ENCODE results near the gene TRERF1.

TRERF1 gene, protein sequence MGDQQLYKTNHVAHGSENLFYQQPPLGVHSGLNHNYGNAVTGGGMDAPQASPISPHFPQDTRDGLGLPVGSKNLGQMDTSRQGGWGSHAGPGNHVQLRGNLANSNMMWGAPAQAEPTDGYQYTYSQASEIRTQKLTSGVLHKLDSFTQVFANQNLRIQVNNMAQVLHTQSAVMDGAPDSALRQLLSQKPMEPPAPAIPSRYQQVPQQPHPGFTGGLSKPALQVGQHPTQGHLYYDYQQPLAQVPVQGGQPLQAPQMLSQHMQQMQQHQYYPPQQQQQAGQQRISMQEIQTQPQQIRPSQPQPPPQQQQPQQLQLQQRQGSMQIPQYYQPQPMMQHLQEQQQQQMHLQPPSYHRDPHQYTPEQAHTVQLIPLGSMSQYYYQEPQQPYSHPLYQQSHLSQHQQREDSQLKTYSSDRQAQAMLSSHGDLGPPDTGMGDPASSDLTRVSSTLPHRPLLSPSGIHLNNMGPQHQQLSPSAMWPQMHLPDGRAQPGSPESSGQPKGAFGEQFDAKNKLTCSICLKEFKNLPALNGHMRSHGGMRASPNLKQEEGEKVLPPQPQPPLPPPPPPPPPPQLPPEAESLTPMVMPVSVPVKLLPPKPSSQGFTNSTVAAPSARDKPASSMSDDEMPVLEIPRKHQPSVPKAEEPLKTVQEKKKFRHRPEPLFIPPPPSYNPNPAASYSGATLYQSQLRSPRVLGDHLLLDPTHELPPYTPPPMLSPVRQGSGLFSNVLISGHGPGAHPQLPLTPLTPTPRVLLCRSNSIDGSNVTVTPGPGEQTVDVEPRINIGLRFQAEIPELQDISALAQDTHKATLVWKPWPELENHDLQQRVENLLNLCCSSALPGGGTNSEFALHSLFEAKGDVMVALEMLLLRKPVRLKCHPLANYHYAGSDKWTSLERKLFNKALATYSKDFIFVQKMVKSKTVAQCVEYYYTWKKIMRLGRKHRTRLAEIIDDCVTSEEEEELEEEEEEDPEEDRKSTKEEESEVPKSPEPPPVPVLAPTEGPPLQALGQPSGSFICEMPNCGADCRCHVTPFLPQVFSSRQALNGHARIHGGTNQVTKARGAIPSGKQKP (N-terminal part only)

GRCh38 chr6:42451333-42452170 is at the start of gene TRERF1:
TRERF1 (minus strand) TSS chr6:42451926; CDS start chr6:42269590, 182,336 bp downstream.
- Histone ChIP-seq H3K4me3 (ENCODE audit: insufficient read depth, low read length, poor library complexity, severe bottlenecking) (peak within 1 kb of the TSS; percentile 67), H3K9ac (ENCODE audit: low read length) (peak within 1 kb of the TSS; percentile 78), H3K9me3 (ENCODE audit: insufficient read depth, low read length) (no peaks in the 10 kb centered on the region), H3K9me2 (replicated peaks; ENCODE audit: insufficient read depth, low read length) (no peaks in the 10 kb centered on the region), H4K20me1 (ENCODE audit: low read depth, low read length) (no peaks in the 10 kb centered on the region), H3F3A (ENCODE audit: insufficient read depth) (peaks cover 18% of the 10 kb centered on the region; the same call in 1 of the 2 replicates), H3K27me3 (ENCODE audit: low read length) (no peaks in the 10 kb centered on the region), H3K27ac (ENCODE audit: low read depth, low read length) (peak within 1 kb of the TSS; percentile 44), H3K79me2 (ENCODE audit: insufficient read depth, low read length) (no peaks in the 10 kb centered on the region), H3K4me2 (ENCODE audit: low read depth, low read length, poor library complexity, severe bottlenecking) (peak within 1 kb of the TSS; percentile 94), H2AFZ (ENCODE audit: low read depth, low read length, severe bottlenecking) (peak within 1 kb of the TSS; percentile 92), H3K36me3 (ENCODE audit: low read length) (no peaks in the 10 kb centered on the region)
- no peak for TF ChIP-seq EZH2phosphoT487 (conservative IDR thresholded peaks at IDR 0.05; ENCODE audit: low read length)

GRCh38 chr6:42498473-42499128 is 46.9 kb upstream of the TRERF1 start:
- Histone ChIP-seq H3K27me3 (ENCODE audit: low read length) (no peaks in the 10 kb centered on the region), H3K4me2 (ENCODE audit: low read depth, low read length, poor library complexity, severe bottlenecking) (no peak overlapping the region), H3K4me3 (ENCODE audit: insufficient read depth, low read length, poor library complexity, severe bottlenecking) (no peak overlapping the region), H3K27ac (ENCODE audit: low read depth, low read length) (no peak overlapping the region), H3K9ac (ENCODE audit: low read length) (no peak overlapping the region), H2AFZ (ENCODE audit: low read depth, low read length, severe bottlenecking) (no peak overlapping the region), H3K79me2 (ENCODE audit: insufficient read depth, low read length) (no peaks in the 10 kb centered on the region), H4K20me1 (ENCODE audit: low read depth, low read length) (no peaks in the 10 kb centered on the region), H3K9me2 (replicated peaks; ENCODE audit: insufficient read depth, low read length) (no peaks in the 10 kb centered on the region), H3K9me3 (ENCODE audit: insufficient read depth, low read length) (no peaks in the 10 kb centered on the region), H3F3A (ENCODE audit: insufficient read depth) (no peaks in the 10 kb centered on the region), H3K36me3 (ENCODE audit: low read length) (0 out of 2 replicates have a peak, but pooled peaks cover 3% of the 10 kb centered on the region)
- TF ChIP-seq EZH2phosphoT487 (conservative IDR thresholded peaks at IDR 0.05; ENCODE audit: low read length), result no peak
- TF ChIP-seq, protein P1, sequence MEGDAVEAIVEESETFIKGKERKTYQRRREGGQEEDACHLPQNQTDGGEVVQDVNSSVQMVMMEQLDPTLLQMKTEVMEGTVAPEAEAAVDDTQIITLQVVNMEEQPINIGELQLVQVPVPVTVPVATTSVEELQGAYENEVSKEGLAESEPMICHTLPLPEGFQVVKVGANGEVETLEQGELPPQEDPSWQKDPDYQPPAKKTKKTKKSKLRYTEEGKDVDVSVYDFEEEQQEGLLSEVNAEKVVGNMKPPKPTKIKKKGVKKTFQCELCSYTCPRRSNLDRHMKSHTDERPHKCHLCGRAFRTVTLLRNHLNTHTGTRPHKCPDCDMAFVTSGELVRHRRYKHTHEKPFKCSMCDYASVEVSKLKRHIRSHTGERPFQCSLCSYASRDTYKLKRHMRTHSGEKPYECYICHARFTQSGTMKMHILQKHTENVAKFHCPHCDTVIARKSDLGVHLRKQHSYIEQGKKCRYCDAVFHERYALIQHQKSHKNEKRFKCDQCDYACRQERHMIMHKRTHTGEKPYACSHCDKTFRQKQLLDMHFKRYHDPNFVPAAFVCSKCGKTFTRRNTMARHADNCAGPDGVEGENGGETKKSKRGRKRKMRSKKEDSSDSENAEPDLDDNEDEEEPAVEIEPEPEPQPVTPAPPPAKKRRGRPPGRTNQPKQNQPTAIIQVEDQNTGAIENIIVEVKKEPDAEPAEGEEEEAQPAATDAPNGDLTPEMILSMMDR (IDR thresholded peaks at IDR 0.05; ENCODE audit: insufficient read depth, low read length, poor library complexity, severe bottlenecking), result no peak

- Histone ChIP-seq H3K4me3 (ENCODE audit: insufficient read depth, low read length, poor library complexity, severe bottlenecking) (no peak overlapping the region), H3K9me2 (replicated peaks; ENCODE audit: insufficient read depth, low read length) (no peaks in the 10 kb centered on the region), H3K27me3 (ENCODE audit: low read length) (no peaks in the 10 kb centered on the region; the same call in 1 of the 2 replicates), H3K9me3 (ENCODE audit: insufficient read depth, low read length) (no peaks in the 10 kb centered on the region), H4K20me1 (ENCODE audit: low read depth, low read length) (no peaks in the 10 kb centered on the region), H3K4me2 (ENCODE audit: low read depth, low read length, poor library complexity, severe bottlenecking) (no peak overlapping the region), H2AFZ (ENCODE audit: low read depth, low read length, severe bottlenecking) (no peak overlapping the region), H3K36me3 (ENCODE audit: low read length) (no peaks in the 10 kb centered on the region), H3F3A (ENCODE audit: insufficient read depth) (no peaks in the 10 kb centered on the region), H3K27ac (ENCODE audit: low read depth, low read length) (no peak overlapping the region), H3K9ac (ENCODE audit: low read length) (no peak overlapping the region), H3K79me2 (ENCODE audit: insufficient read depth, low read length) (no peaks in the 10 kb centered on the region)
- TF ChIP-seq EZH2phosphoT487 (conservative IDR thresholded peaks at IDR 0.05; ENCODE audit: low read length), result no peak
- TF ChIP-seq, protein P1 (IDR thresholded peaks at IDR 0.05; ENCODE audit: insufficient read depth, low read length, poor library complexity, severe bottlenecking), result no peak
Observed at GRCh38 chr6:42493914-42494539, 42.3 kb upstream of the TRERF1 start.
